GM13976 (cell line): ENCODE measurements around the gene AKIP1.

Experiments used
- DNase-seq: peaks from one replicate; pipeline ENCODE4 v3.0.0; 2012; ENCODE audit warnings: low spot score
- CTCF ChIP-seq: IDR thresholded peaks from 2 replicates; pipeline ENCODE4 v1.5.1; 2012; ENCODE audit warnings: borderline replicate concordance, mild to moderate bottlenecking; ENCODE audit not compliant: insufficient read depth; ENCODE audit errors: extremely low read depth, missing control alignments, control extremely low read depth
- in situ Hi-C: fragments of 300-500 bp; cut with MboI; formaldehyde crosslinking; loops from one replicate; pipeline ENCODE4 v1.12.0; 2022; ENCODE audit warnings: low sequenced_read_pairs, mixed read lengths, inconsistent platforms; ENCODE audit not compliant: unreplicated experiment

The AKIP1 gene

GRCh38 chr11:8937159-8937558 is 26.2 kb downstream of the AKIP1 start:
- peak; percentile 71 for DNase-seq
- in situ Hi-C loops, result no loop called here
- no peak for TF ChIP-seq CTCF

- no peak for TF ChIP-seq CTCF
- in situ Hi-C loops, result no loop called here
Observed at GRCh38 chr11:8937659-8938058, 26.7 kb downstream of the AKIP1 start.

GRCh38 chr11:8941341-8942103 is 30.5 kb downstream of the AKIP1 start:
- in situ Hi-C loops, result no loop called here
- DNase-seq, result no peak

More at GRCh38 chr11:8937659-8938058, 26.7 kb downstream of the AKIP1 start:
- DNase-seq, result no peak

GRCh38 chr11:8942518-8943066 is 31.6 kb downstream of the AKIP1 start, which contains the start of gene ASCL3:
TSS of gene ASCL3 (minus strand) at chr11:8943016. CDS start at chr11:8938161, 4,855 bp downstream.
- in situ Hi-C loops, result no loop called here
- DNase-seq, result no peak
- no peak for TF ChIP-seq CTCF

More at GRCh38 chr11:8941341-8942103, 30.5 kb downstream of the AKIP1 start:
- TF ChIP-seq CTCF, result no peak

GRCh38 chr11:8947230-8947943 is 36.4 kb downstream of the AKIP1 start:
- in situ Hi-C loops, result no loop called here
- no peak for TF ChIP-seq CTCF
- DNase-seq, result no peak

GRCh38 chr11:8948886-8949285 is 37.9 kb downstream of the AKIP1 start:
- no peak for TF ChIP-seq CTCF
- in situ Hi-C loops, result no loop called here
- DNase-seq, result no peak
